CD14-positive monocyte (primary cell): ENCODE results near the gene CSTPP1. TPM values are rescaled to one million over a fixed set of nuclear protein-coding genes. Genes with fewer than 3 reads are reported as not detected.
"Not testable (repeated sequence)": the region's sequence is repeated elsewhere in the genome, so short reads cannot be mapped to it uniquely, and the experiment has no call there.

Source experiments
- DNase-seq, 3 donors: peaks; one replicate each; pipeline ENCODE4 v3.0.0-alpha.2; 2011 to 2022
- H2AFZ ChIP-seq: 2 replicates; pipeline ENCODE4 v1.6.0; 2012; ENCODE audit warnings: mild to moderate bottlenecking, low read depth, low read length, inconsistent platforms; ENCODE audit not compliant: insufficient read depth, poor library complexity, severe bottlenecking
- H3K27ac ChIP-seq, 2 donors: 1 replicate in 1 of 2; 2 replicates in 1 of 2; pipeline ENCODE4 v1.5.1; 2012 to 2013; ENCODE audit warnings: low read length in 2 of 2, control low read depth in 1 of 2, inconsistent platforms in 1 of 2, low read depth in 1 of 2, mild to moderate bottlenecking in 1 of 2
- H3K27me3 ChIP-seq, 2 donors: one replicate each; pipeline versions ENCODE4 v1.6.0 to v1.6.1; 2011 to 2013; ENCODE audit warnings: low read length in 2 of 2; ENCODE audit not compliant: control insufficient read depth in 2 of 2, insufficient read depth in 2 of 2
- H3K36me3 ChIP-seq, 2 donors: replicated peaks in 1 of 2; 1 replicate in 1 of 2; 2 replicates in 1 of 2; pipeline versions ENCODE4 v1.5.1 to v1.6.1; 2012 to 2013; ENCODE audit warnings: low read length in 2 of 2, control low read depth in 1 of 2, inconsistent platforms in 1 of 2, mild to moderate bottlenecking in 1 of 2; ENCODE audit not compliant: insufficient read depth in 2 of 2, control insufficient read depth in 1 of 2
- H3K4me1 ChIP-seq, 2 donors: 1 replicate in 1 of 2; 2 replicates in 1 of 2; pipeline versions ENCODE4 v1.5.1 to v1.6.1; 2012 to 2013; ENCODE audit warnings: low read length in 2 of 2, control low read depth in 1 of 2, inconsistent platforms in 1 of 2, mild to moderate bottlenecking in 1 of 2, moderate library complexity in 1 of 2; ENCODE audit not compliant: insufficient read depth in 2 of 2, control insufficient read depth in 1 of 2
- H3K4me2 ChIP-seq: replicated peaks from 2 replicates; pipeline ENCODE3; 2012; ENCODE audit warnings: low read length, moderate library complexity, mild to moderate bottlenecking; ENCODE audit not compliant: poor library complexity, severe bottlenecking; ENCODE audit errors: extremely low read depth
- H3K4me3 ChIP-seq, 3 experiments: fragments of 200-600 bp in 1 of 3; sonication (generic) in 1 of 3; replicated peaks in 1 of 3; 1 replicate in 2 of 3; 2 replicates in 1 of 3; pipeline ENCODE4 v1.5.1; 2011 to 2013; ENCODE audit warnings: low read length in 3 of 3, mild to moderate bottlenecking in 3 of 3, control low read depth in 2 of 3, low read depth in 2 of 3, inconsistent platforms in 1 of 3, moderate library complexity in 1 of 3
- H3K79me2 ChIP-seq: 2 replicates; pipeline ENCODE4 v1.6.0; 2012; ENCODE audit warnings: mild to moderate bottlenecking, control low read depth, inconsistent platforms, low read length, moderate library complexity; ENCODE audit not compliant: insufficient read depth
- H3K9ac ChIP-seq: 2 replicates; pipeline ENCODE4 v1.6.0; 2017; ENCODE audit warnings: low read length, mild to moderate bottlenecking; ENCODE audit not compliant: insufficient read depth, poor library complexity, severe bottlenecking
- H3K9me3 ChIP-seq, 2 donors: replicated peaks in 1 of 2; 1 replicate in 1 of 2; 2 replicates in 1 of 2; pipeline versions ENCODE4 v1.5.1 to v1.6.1; 2012 to 2013; ENCODE audit warnings: low read length in 2 of 2, control low read depth in 1 of 2; ENCODE audit not compliant: control insufficient read depth in 1 of 2, insufficient read depth in 1 of 2
- H4K20me1 ChIP-seq: 2 replicates; pipeline ENCODE4 v1.6.0; 2012; ENCODE audit warnings: mild to moderate bottlenecking, low read length, control low read depth, moderate library complexity; ENCODE audit not compliant: insufficient read depth
- H3K27ac Mint-ChIP-seq, 7 donors: one replicate each; pipeline ENCODE4 v1.8.0; 2020; ENCODE audit warnings: mild to moderate bottlenecking in 7 of 7, mixed read lengths in 7 of 7, moderate library complexity in 6 of 7, inconsistent platforms in 2 of 7
- H3K27me3 Mint-ChIP-seq, 3 donors: one replicate each; pipeline ENCODE4 v1.8.0; 2021 to 2022; ENCODE audit warnings: low read depth in 3 of 3, mild to moderate bottlenecking in 3 of 3, mixed read lengths in 3 of 3, moderate library complexity in 3 of 3, inconsistent platforms in 1 of 3
- H3K36me3 Mint-ChIP-seq, 2 donors: one replicate each; pipeline ENCODE4 v1.8.0; 2020; ENCODE audit warnings: mixed read lengths in 2 of 2, inconsistent platforms in 1 of 2, mild to moderate bottlenecking in 1 of 2
- H3K4me1 Mint-ChIP-seq: one replicate; pipeline ENCODE4 v1.8.0; 2020; ENCODE audit warnings: mild to moderate bottlenecking, mixed read lengths
- H3K4me3 Mint-ChIP-seq, 2 donors: one replicate each; pipeline ENCODE4 v1.8.0; 2020; ENCODE audit warnings: mild to moderate bottlenecking in 2 of 2, mixed read lengths in 2 of 2, moderate library complexity in 1 of 2
- H3K9me3 Mint-ChIP-seq, 7 donors: one replicate each; pipeline ENCODE4 v1.8.0; 2020 to 2022; ENCODE audit warnings: mixed read lengths in 7 of 7, mild to moderate bottlenecking in 6 of 7, moderate library complexity in 6 of 7, inconsistent platforms in 2 of 7
- CTCF ChIP-seq: fragments of 200-600 bp; IDR thresholded peaks from one replicate; pipeline ENCODE4 v1.8.0; 2022; ENCODE audit warnings: antibody characterized with exemption, mild to moderate bottlenecking
- WGBS: methylation state at CpG from one replicate; pipeline ENCODE4 v1.1.5; 2013; ENCODE audit warnings: missing lambda C conversion rate; ENCODE audit not compliant: insufficient coverage; 5-methylcytosine and 5-hydroxymethylcytosine counted together
- intact Hi-C, 2 donors: fragments of 100-400 bp; cut with micrococcal nuclease; formaldehyde crosslinking; loops; one replicate each; pipeline versions ENCODE4 v1.15.0 to v1.15.1; 2023
- polyA plus RNA-seq, 3 donors: library from polyadenylated mRNA; depleted of rRNA in 1 of 3; unstranded in 2 of 3; stranded (reverse) in 1 of 3; fragments of 300-500 nt in 2 of 3; fragments of >200 nt in 1 of 3; fragmentation: Illumina TruSeq in 2 of 3; gene quantifications; 1 replicate in 2 of 3; 2 replicates in 1 of 3; pipeline ENCODE4 v1.2.3, GENCODE V29; 2012 to 2021

Gene CSTPP1
- polyA plus RNA-seq, 3 donors = 4.5 to 6.5 (median 5.9) TPM

- WGBS = 91% methylated on average over 1 of the region's 3 CpGs
- H3K4me3 ChIP-seq = no peak overlapping the region
Measured at GRCh38 chr11:46987183-46987582, 50.6 kb downstream of the CSTPP1 start.

DNA sequence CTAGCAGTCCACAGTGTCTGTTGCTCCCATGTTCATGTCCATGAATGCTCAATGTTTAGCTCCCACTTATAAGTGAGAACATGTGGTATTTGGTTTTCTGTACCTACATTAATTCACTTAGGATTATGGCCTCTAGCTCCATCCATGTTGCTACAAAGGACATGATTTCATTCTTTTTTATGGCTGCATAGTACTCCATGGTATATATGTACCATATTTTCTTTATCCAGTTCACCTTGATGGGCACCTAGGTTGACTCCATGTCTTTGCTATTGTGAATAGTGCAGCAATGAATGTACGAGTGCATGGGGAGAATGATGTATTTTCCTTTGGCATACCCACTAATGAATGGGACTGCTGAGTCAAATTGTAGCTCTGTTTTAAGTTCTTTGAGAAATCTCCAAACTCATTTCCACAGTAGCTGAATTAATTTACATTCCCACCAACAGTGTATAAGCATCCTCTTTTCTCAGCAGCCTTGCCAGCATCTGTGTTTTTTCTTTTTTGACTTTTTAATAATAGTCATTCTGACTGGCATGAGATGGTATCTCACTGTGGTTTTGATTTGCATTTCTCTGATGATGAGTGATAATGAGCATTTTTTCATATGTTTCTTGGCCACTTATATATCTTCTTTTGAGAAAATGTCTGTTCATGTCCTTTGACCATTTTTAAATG lies 53.4 kb downstream of the CSTPP1 start:
- not testable (repeated sequence) for H3K27ac Mint-ChIP-seq

More at GRCh38 chr11:46987183-46987582, 50.6 kb downstream of the CSTPP1 start:
- Histone ChIP-seq H3K79me2 (no peaks in the 10 kb centered on the region), H3K27me3 (no peaks in the 10 kb centered on the region), H2AFZ (no peak overlapping the region), H3K9me3 (no peaks in the 10 kb centered on the region), H4K20me1 (no peaks in the 10 kb centered on the region), H3K4me1 (no peaks in the 10 kb centered on the region), H3K27ac (no peak overlapping the region), H3K4me2 (no peak overlapping the region), H3K36me3 (no peaks in the 10 kb centered on the region), H3K9ac (no peak overlapping the region)
- TF ChIP-seq CTCF = no peak
- Mint-ChIP-seq H3K27me3 (peaks cover 0 to 5% (median 0%) of the 10 kb centered on the region in 3 donors), H3K36me3 (peaks cover 4% of the 10 kb centered on the region in 2 donors), H3K9me3 (peaks cover 0 to under 1% (median 0%) of the 10 kb centered on the region in 7 donors), H3K4me3 (no peak overlapping the region), H3K27ac (no peak overlapping the region), H3K4me1 (no peaks in the 10 kb centered on the region)
- intact Hi-C loops = no loop called here
- DNase-seq = no peak

More for the DNA sequence above, 53.4 kb downstream of the CSTPP1 start:
- H3K9me3 Mint-ChIP-seq, DNase-seq, H3K27me3 Mint-ChIP-seq, H2AFZ ChIP-seq, H3K4me3 ChIP-seq, H3K79me2 ChIP-seq, intact Hi-C loops, H3K4me1 ChIP-seq, H3K36me3 ChIP-seq, H3K4me1 Mint-ChIP-seq, H3K4me3 Mint-ChIP-seq, H3K4me2 ChIP-seq, H3K9me3 ChIP-seq, H4K20me1 ChIP-seq, H3K27me3 ChIP-seq, H3K27ac ChIP-seq, H3K9ac ChIP-seq: not testable (repeated sequence)
- H3K36me3 Mint-ChIP-seq = peaks cover 10 to 14% of the 10 kb centered on the region in 2 donors
- WGBS = no CpG with 5 or more reads among the region's 1 CpG
